ENCODE data around the gene ACTG2.

ACTG2 gene

GRCh38 chr2:73916666-73917065 lies 23.9 kb downstream of the ACTG2 start:
- H3K4me1 Mint-ChIP-seq (ENCODE audit: low read depth), result no peaks in the 10 kb centered on the region
- H3K4me3 Mint-ChIP-seq, result no peak overlapping the region
- no peaks in the 10 kb centered on the region for H3K9me3 Mint-ChIP-seq (ENCODE audit: low read depth)
- H3K36me3 Mint-ChIP-seq, result no peaks in the 10 kb centered on the region
- H3K27ac Mint-ChIP-seq, result no peak overlapping the region
- H3K27me3 Mint-ChIP-seq, result no peaks in the 10 kb centered on the region

- Mint-ChIP-seq H3K9me3 (ENCODE audit: low read depth) (no peaks in the 10 kb centered on the region), H3K27me3 (no peaks in the 10 kb centered on the region), H3K4me1 (ENCODE audit: low read depth) (no peaks in the 10 kb centered on the region), H3K36me3 (no peaks in the 10 kb centered on the region), H3K4me3 (no peak overlapping the region), H3K27ac (no peak overlapping the region)
Measured at GRCh38 chr2:73917296-73917695, 24.5 kb downstream of the ACTG2 start.

GRCh38 chr2:73917696-73918207 lies 24.9 kb downstream of the ACTG2 start:
- Mint-ChIP-seq H3K36me3 (no peaks in the 10 kb centered on the region), H3K27me3 (no peaks in the 10 kb centered on the region), H3K9me3 (ENCODE audit: low read depth) (no peaks in the 10 kb centered on the region), H3K4me3 (no peak overlapping the region), H3K4me1 (ENCODE audit: low read depth) (peaks cover 2% of the 10 kb centered on the region), H3K27ac (no peak overlapping the region)

- H3K9me3 Mint-ChIP-seq (ENCODE audit: low read depth), result no peaks in the 10 kb centered on the region
- peaks cover 9% of the 10 kb centered on the region for H3K4me1 Mint-ChIP-seq (ENCODE audit: low read depth)
- no peaks in the 10 kb centered on the region for H3K36me3 Mint-ChIP-seq
- no peak overlapping the region for H3K27ac Mint-ChIP-seq
- no peaks in the 10 kb centered on the region for H3K27me3 Mint-ChIP-seq
- no peak overlapping the region for H3K4me3 Mint-ChIP-seq
Measured at GRCh38 chr2:73918856-73919255, 26.0 kb downstream of the ACTG2 start.

GRCh38 chr2:73919596-73920228 lies 26.9 kb downstream of the ACTG2 start:
- H3K27me3 Mint-ChIP-seq, result no peaks in the 10 kb centered on the region
- no peaks in the 10 kb centered on the region for H3K36me3 Mint-ChIP-seq
- no peak overlapping the region for H3K4me3 Mint-ChIP-seq
- H3K4me1 Mint-ChIP-seq (ENCODE audit: low read depth), result peaks cover 9% of the 10 kb centered on the region
- no peak overlapping the region for H3K27ac Mint-ChIP-seq
- no peaks in the 10 kb centered on the region for H3K9me3 Mint-ChIP-seq (ENCODE audit: low read depth)

GRCh38 chr2:73920577-73921545 lies 28.1 kb downstream of the ACTG2 start:
- no peak overlapping the region for H3K4me3 Mint-ChIP-seq
- no peak overlapping the region for H3K27ac Mint-ChIP-seq
- H3K4me1 Mint-ChIP-seq (ENCODE audit: low read depth), result peaks cover 10% of the 10 kb centered on the region
- H3K9me3 Mint-ChIP-seq (ENCODE audit: low read depth), result no peaks in the 10 kb centered on the region
- H3K27me3 Mint-ChIP-seq, result no peaks in the 10 kb centered on the region
- no peaks in the 10 kb centered on the region for H3K36me3 Mint-ChIP-seq

GRCh38 chr2:73921581-73921980 lies 28.8 kb downstream of the ACTG2 start:
- Mint-ChIP-seq H3K9me3 (ENCODE audit: low read depth) (no peaks in the 10 kb centered on the region), H3K27me3 (no peaks in the 10 kb centered on the region), H3K36me3 (no peaks in the 10 kb centered on the region), H3K27ac (no peak overlapping the region), H3K4me3 (no peak overlapping the region), H3K4me1 (ENCODE audit: low read depth) (peaks cover 16% of the 10 kb centered on the region)

GRCh38 chr2:73922681-73923080 lies 29.9 kb downstream of the ACTG2 start:
- H3K4me1 Mint-ChIP-seq (ENCODE audit: low read depth), result peaks cover 19% of the 10 kb centered on the region
- H3K27ac Mint-ChIP-seq, result no peak overlapping the region
- H3K36me3 Mint-ChIP-seq, result no peaks in the 10 kb centered on the region
- H3K4me3 Mint-ChIP-seq, result no peak overlapping the region
- no peaks in the 10 kb centered on the region for H3K27me3 Mint-ChIP-seq
- H3K9me3 Mint-ChIP-seq (ENCODE audit: low read depth), result no peaks in the 10 kb centered on the region

GRCh38 chr2:73925033-73925704 lies 32.4 kb downstream of the ACTG2 start:
- Mint-ChIP-seq H3K36me3 (peaks cover 13% of the 10 kb centered on the region), H3K4me1 (ENCODE audit: low read depth) (peaks cover 44% of the 10 kb centered on the region), H3K9me3 (ENCODE audit: low read depth) (no peaks in the 10 kb centered on the region), H3K4me3 (no peak overlapping the region), H3K27me3 (no peaks in the 10 kb centered on the region), H3K27ac (no peak overlapping the region)

GRCh38 chr2:73925853-73926492 lies 33.2 kb downstream of the ACTG2 start:
- Mint-ChIP-seq H3K9me3 (ENCODE audit: low read depth) (no peaks in the 10 kb centered on the region), H3K4me3 (peak overlapping the region; percentile 95), H3K27me3 (no peaks in the 10 kb centered on the region), H3K36me3 (peaks cover 13% of the 10 kb centered on the region), H3K27ac (peak overlapping the region; percentile 92), H3K4me1 (ENCODE audit: low read depth) (peaks cover 51% of the 10 kb centered on the region)

GRCh38 chr2:73926493-73927327 lies 33.9 kb downstream of the ACTG2 start, which contains the start of gene DGUOK:
TSS of gene DGUOK (plus strand) at chr2:73926880. CDS start at chr2:73926911, 31 bp downstream.
- H3K4me1 Mint-ChIP-seq (ENCODE audit: low read depth), result peaks cover 58% of the 10 kb centered on the region
- peak within 1 kb of the TSS; percentile 95 for H3K4me3 Mint-ChIP-seq
- H3K9me3 Mint-ChIP-seq (ENCODE audit: low read depth), result no peaks in the 10 kb centered on the region
- peaks cover 13% of the 10 kb centered on the region for H3K36me3 Mint-ChIP-seq
- no peaks in the 10 kb centered on the region for H3K27me3 Mint-ChIP-seq
- peak within 1 kb of the TSS; percentile 93 for H3K27ac Mint-ChIP-seq

GRCh38 chr2:73927344-73927743 lies 34.5 kb downstream of the ACTG2 start:
- no peaks in the 10 kb centered on the region for H3K27me3 Mint-ChIP-seq
- H3K4me1 Mint-ChIP-seq (ENCODE audit: low read depth), result peaks cover 64% of the 10 kb centered on the region
- peak overlapping the region; percentile 95 for H3K4me3 Mint-ChIP-seq
- H3K9me3 Mint-ChIP-seq (ENCODE audit: low read depth), result no peaks in the 10 kb centered on the region
- H3K36me3 Mint-ChIP-seq, result peaks cover 16% of the 10 kb centered on the region
- peak overlapping the region; percentile 93 for H3K27ac Mint-ChIP-seq

GRCh38 chr2:73928963-73929347 lies 36.1 kb downstream of the ACTG2 start:
- H3K9me3 Mint-ChIP-seq (ENCODE audit: low read depth), result no peaks in the 10 kb centered on the region
- no peaks in the 10 kb centered on the region for H3K27me3 Mint-ChIP-seq
- peak overlapping the region; percentile 95 for H3K4me3 Mint-ChIP-seq
- H3K4me1 Mint-ChIP-seq (ENCODE audit: low read depth), result peaks cover 71% of the 10 kb centered on the region
- peak overlapping the region; percentile 74 for H3K27ac Mint-ChIP-seq
- H3K36me3 Mint-ChIP-seq, result peaks cover 19% of the 10 kb centered on the region

- Mint-ChIP-seq H3K4me1 (ENCODE audit: low read depth) (peaks cover 77% of the 10 kb centered on the region), H3K27me3 (no peaks in the 10 kb centered on the region), H3K36me3 (peaks cover 19% of the 10 kb centered on the region), H3K9me3 (ENCODE audit: low read depth) (no peaks in the 10 kb centered on the region), H3K27ac (peak overlapping the region; percentile 74), H3K4me3 (peak overlapping the region; percentile 31)
Measured at GRCh38 chr2:73930386-73930785, 37.6 kb downstream of the ACTG2 start.

Measured in activated naive CD8-positive, alpha-beta T cell (primary cell).